Measurements from ENCODE around the gene BMP7. TPM values are rescaled to one million over a fixed set of nuclear protein-coding genes. Genes with fewer than 3 reads are reported as not detected.
A peak's percentile ranks its signal among the peaks of the same experiment; 100 is the strongest.

BMP7 gene
- total RNA-seq, 3 donors from 2014 or later: 1.7 to 2.8 (median 2.0) TPM

DNA sequence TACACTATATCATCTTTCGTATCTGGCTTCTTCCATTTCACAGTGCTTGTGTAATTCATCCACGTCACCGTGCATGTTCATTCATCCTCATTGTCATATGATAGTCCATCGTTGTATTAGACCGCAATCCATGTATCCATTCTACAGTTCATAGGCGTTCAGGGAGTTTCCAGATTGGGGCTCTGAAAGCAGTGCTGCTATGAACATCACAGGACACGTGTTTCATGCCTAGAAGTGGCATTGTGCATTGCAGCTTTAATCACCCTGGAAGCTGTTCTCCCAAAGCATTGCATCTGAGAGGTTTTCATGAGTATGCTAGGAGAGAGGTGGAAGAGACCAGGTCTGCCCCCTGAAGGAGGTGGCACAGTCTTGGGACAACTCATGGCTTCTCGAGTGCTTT, 35.3 kb downstream of the BMP7 start:
- intact Hi-C loops (cut with DNase I, micrococcal nuclease): no loop called here
- ATAC-seq (no peak), DNase-seq (no peak)
- Histone ChIP-seq H3K4me3 (no peak overlapping the region), H3K9me3 (no peaks in the 10 kb centered on the region), H3K4me1 (ENCODE audit: low read depth) (no peaks in the 10 kb centered on the region), H3K36me3 (ENCODE audit: low read depth) (no peaks in the 10 kb centered on the region)
- no peak for TF ChIP-seq CTCF (IDR thresholded peaks at IDR 0.05)

DNA sequence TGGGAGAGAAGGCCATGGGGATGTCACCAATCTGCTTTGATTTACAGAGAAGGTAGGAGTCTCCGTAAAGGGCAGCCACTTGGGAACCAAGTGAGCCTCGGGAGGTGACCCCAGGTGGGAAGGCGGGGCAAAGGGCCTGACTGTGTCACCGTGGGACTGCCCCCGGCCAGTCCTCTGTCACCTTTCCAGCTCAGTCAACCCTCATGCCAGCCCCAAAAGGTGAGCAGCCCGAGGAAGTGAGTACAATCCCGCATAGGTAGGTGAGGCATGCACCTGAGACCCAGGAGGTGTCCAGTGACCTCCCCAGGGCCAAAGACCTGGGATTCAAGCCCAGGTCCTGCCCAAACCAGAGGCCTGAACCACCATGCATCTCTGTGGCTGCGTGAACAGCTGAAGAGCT, 36.2 kb downstream of the BMP7 start:
- Histone ChIP-seq H3K9me3 (no peaks in the 10 kb centered on the region), H3K4me3 (no peak overlapping the region), H3K36me3 (ENCODE audit: low read depth) (no peaks in the 10 kb centered on the region), H3K4me1 (ENCODE audit: low read depth) (no peaks in the 10 kb centered on the region)
- ATAC-seq (no peak), DNase-seq (no peak)
- no peak for TF ChIP-seq CTCF (IDR thresholded peaks at IDR 0.05)
- intact Hi-C loops (cut with DNase I, micrococcal nuclease): no loop called here

- ATAC-seq (no peak), DNase-seq (no peak)
- no peaks in the 10 kb centered on the region for H3K36me3 ChIP-seq (ENCODE audit: low read depth)
- no peak overlapping the region for H3K4me3 ChIP-seq
- H3K9me3 ChIP-seq: no peaks in the 10 kb centered on the region
- no peak for TF ChIP-seq CTCF (IDR thresholded peaks at IDR 0.05)
- no peaks in the 10 kb centered on the region for H3K4me1 ChIP-seq (ENCODE audit: low read depth)
- intact Hi-C loops (cut with DNase I, micrococcal nuclease): no loop called here
These were observed 37.0 kb downstream of the BMP7 start for GRCh38 chr20:57229490-57229889.

DNA sequence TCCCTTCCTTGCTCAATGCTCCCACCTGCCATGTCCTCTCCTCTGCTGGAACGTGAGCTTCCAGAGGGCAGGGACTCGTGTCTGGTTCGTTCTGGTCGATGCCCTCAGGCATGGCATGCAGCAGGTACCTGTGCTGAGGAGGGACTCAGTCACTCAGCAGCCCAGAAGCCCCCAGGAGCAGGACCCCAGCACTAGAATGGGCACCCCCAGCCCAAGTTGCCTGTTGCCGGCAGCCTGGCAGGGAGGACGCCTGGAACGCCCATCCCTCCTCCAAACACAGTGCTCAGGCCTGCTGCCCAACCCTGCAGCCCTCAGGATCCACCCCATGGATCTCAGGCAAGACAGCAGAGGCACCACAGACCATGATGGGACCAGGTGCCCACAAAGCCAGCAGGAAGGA, 40.6 kb downstream of the BMP7 start:
- no peak overlapping the region for H3K4me3 ChIP-seq
- TF ChIP-seq CTCF (IDR thresholded peaks at IDR 0.05): no peak
- ATAC-seq: no peak

GRCh38 chr20:57225197-57225733, 41.2 kb downstream of the BMP7 start:
- intact Hi-C loops (cut with DNase I, micrococcal nuclease): no loop called here
- no peak for TF ChIP-seq CTCF (IDR thresholded peaks at IDR 0.05)
- no peak for DNase-seq
- H3K4me1 ChIP-seq (ENCODE audit: low read depth): no peaks in the 10 kb centered on the region
- no peak for ATAC-seq
- H3K9me3 ChIP-seq: no peaks in the 10 kb centered on the region
- H3K36me3 ChIP-seq (ENCODE audit: low read depth): no peaks in the 10 kb centered on the region
- no peak overlapping the region for H3K4me3 ChIP-seq

More for the DNA sequence above, 40.6 kb downstream of the BMP7 start:
- no peaks in the 10 kb centered on the region for H3K36me3 ChIP-seq (ENCODE audit: low read depth)
- H3K4me1 ChIP-seq (ENCODE audit: low read depth): no peaks in the 10 kb centered on the region
- no peaks in the 10 kb centered on the region for H3K9me3 ChIP-seq
- intact Hi-C loops (cut with DNase I, micrococcal nuclease): no loop called here
- DNase-seq: no peak

DNA sequence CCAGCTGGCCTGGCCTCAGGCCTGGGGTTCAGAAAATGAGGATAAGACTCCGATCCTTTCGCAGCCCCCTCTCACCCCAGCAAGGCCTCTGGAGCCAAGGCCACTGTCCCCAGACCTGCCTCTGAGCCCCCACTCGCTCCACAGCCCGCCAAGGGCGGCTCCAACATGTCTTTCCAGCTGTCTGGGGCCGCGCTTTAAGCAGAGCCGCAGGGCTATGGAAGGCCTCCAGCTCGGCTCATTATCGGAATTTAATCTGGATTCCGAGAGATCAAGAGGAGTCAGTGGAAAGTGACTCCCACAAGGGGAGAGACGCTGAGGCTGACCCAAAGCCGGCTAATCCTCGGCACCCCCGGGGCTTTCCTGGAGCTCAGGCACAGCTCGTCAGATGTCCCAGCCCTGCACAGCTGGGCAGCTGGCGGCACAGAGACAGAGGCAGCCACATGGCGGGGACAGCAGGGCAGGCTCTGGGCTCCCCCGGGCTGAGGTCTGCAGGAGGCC, 41.8 kb downstream of the BMP7 start:
- no peaks in the 10 kb centered on the region for H3K36me3 ChIP-seq (ENCODE audit: low read depth)
- peak; percentile 34 for ATAC-seq
- no peak overlapping the region for H3K4me3 ChIP-seq
- DNase-seq: peak in 2 of 3 donors; percentile 15 to 34
- TF ChIP-seq CTCF (IDR thresholded peaks at IDR 0.05): no peak
- H3K9me3 ChIP-seq: no peaks in the 10 kb centered on the region
- intact Hi-C loops (cut with DNase I, micrococcal nuclease): no loop called here
- no peaks in the 10 kb centered on the region for H3K4me1 ChIP-seq (ENCODE audit: low read depth)

Measured in mucosa of descending colon (tissue), 3 donors.